ENCODE measurements around the gene UGT1A9.

Gene UGT1A9

GRCh38 chr2:233815861-233816260 lies 144.2 kb downstream of the UGT1A9 start:
- no peak for TF ChIP-seq CTCF (IDR thresholded peaks at IDR 0.05)
- no peaks in the 10 kb centered on the region for H3K36me3 ChIP-seq
- H3K4me3 ChIP-seq (ENCODE audit: low read depth in 1 of 2, low read length in 1 of 2), result no peak overlapping the region
- peaks cover 9% of the 10 kb centered on the region for H3K27me3 ChIP-seq
- no peak overlapping the region for H3K27ac ChIP-seq
- H3K9me3 ChIP-seq, result no peaks in the 10 kb centered on the region
- no peaks in the 10 kb centered on the region for H3K4me1 ChIP-seq (ENCODE audit: control insufficient read depth in 1 of 2, insufficient read depth in 1 of 2, low read depth in 1 of 2, low read length in 1 of 2)

- H3K27ac ChIP-seq, result no peak overlapping the region
- no peaks in the 10 kb centered on the region for H3K4me1 ChIP-seq (ENCODE audit: control insufficient read depth in 1 of 2, insufficient read depth in 1 of 2, low read depth in 1 of 2, low read length in 1 of 2)
- H3K4me3 ChIP-seq (ENCODE audit: low read depth in 1 of 2, low read length in 1 of 2), result no peak overlapping the region
- no peaks in the 10 kb centered on the region for H3K9me3 ChIP-seq
- peaks cover 9% of the 10 kb centered on the region for H3K27me3 ChIP-seq
- no peak for TF ChIP-seq CTCF (IDR thresholded peaks at IDR 0.05)
- H3K36me3 ChIP-seq, result no peaks in the 10 kb centered on the region
Observed at GRCh38 chr2:233816334-233816733, 144.6 kb downstream of the UGT1A9 start.

- H3K27me3 ChIP-seq, result peaks cover 9% of the 10 kb centered on the region
Observed at GRCh38 chr2:233816771-233817170, 145.1 kb downstream of the UGT1A9 start.

GRCh38 chr2:233817361-233817911 lies 145.7 kb downstream of the UGT1A9 start:
- Histone ChIP-seq H3K27me3 (peaks cover 9% of the 10 kb centered on the region), H3K4me1 (ENCODE audit: control insufficient read depth in 1 of 2, insufficient read depth in 1 of 2, low read depth in 1 of 2, low read length in 1 of 2) (no peaks in the 10 kb centered on the region), H3K9me3 (no peaks in the 10 kb centered on the region), H3K36me3 (no peaks in the 10 kb centered on the region), H3K4me3 (ENCODE audit: low read depth in 1 of 2, low read length in 1 of 2) (no peak overlapping the region), H3K27ac (no peak overlapping the region)
- TF ChIP-seq CTCF (IDR thresholded peaks at IDR 0.05), result no peak

More at GRCh38 chr2:233816771-233817170, 145.1 kb downstream of the UGT1A9 start:
- H3K36me3 ChIP-seq, result no peaks in the 10 kb centered on the region
- no peak for TF ChIP-seq CTCF (IDR thresholded peaks at IDR 0.05)
- no peak overlapping the region for H3K4me3 ChIP-seq (ENCODE audit: low read depth in 1 of 2, low read length in 1 of 2)
- no peaks in the 10 kb centered on the region for H3K9me3 ChIP-seq
- H3K4me1 ChIP-seq (ENCODE audit: control insufficient read depth in 1 of 2, insufficient read depth in 1 of 2, low read depth in 1 of 2, low read length in 1 of 2), result no peaks in the 10 kb centered on the region
- no peak overlapping the region for H3K27ac ChIP-seq

- peaks cover 9% of the 10 kb centered on the region for H3K27me3 ChIP-seq
- H3K27ac ChIP-seq, result no peak overlapping the region
- no peaks in the 10 kb centered on the region for H3K9me3 ChIP-seq
- no peaks in the 10 kb centered on the region for H3K36me3 ChIP-seq
- TF ChIP-seq CTCF (IDR thresholded peaks at IDR 0.05), result no peak
- H3K4me3 ChIP-seq (ENCODE audit: low read depth in 1 of 2, low read length in 1 of 2), result no peak overlapping the region
- H3K4me1 ChIP-seq (ENCODE audit: control insufficient read depth in 1 of 2, insufficient read depth in 1 of 2, low read depth in 1 of 2, low read length in 1 of 2), result no peaks in the 10 kb centered on the region
Observed at GRCh38 chr2:233817995-233818638, 146.4 kb downstream of the UGT1A9 start.
